HG03025 (cell line): ENCODE data around the gene HERC3.

ENCODE experiments used
- ATAC-seq: cut with Tn5 transposase; IDR thresholded peaks from one replicate; pipeline ENCODE4 v1.9.1; 2021; ENCODE audit warnings: mild to moderate bottlenecking, moderate library complexity; ENCODE audit not compliant: unreplicated experiment, low FRiP score

HERC3 gene

DNA sequence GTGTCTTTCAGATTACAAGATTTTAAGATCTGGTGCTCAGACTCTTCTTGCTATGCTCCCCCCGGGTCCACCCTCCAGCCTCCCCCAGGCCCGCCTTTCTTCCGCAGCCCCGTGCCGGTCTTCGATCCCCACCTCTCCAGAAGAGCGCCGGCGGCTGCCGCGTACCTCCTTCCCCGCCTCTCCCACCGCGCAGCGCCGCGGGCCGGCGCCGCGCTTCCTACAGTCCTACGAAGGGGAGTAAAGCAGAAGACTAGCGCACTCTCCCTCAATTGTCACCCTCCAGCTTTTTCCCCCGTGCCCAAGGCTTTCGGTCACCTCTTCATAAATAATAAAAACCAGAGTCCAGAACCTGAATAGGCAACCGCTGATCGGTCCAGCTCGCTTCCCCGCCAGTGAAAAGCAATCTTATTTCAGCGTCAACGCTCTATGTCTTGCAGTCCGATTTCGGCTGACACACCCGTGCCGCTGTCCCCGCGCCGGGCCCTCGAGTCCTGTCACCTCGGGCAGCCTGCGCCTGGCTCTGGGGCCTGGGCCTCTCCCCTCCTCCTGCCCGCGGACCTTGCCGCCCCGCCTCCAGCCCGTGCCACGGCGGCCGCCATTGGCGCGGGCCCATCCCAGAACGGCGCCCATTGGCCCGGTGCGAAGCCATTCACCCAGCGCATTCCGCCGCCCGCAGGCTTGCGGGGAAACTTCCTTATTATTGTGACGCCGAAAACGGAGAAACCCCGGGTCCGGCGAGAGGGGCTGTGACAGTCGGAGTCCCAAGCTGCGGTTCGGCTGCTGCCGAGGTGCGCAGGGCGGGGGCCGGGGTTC lies at the start of gene HERC3:
TSS of gene HERC3 (plus strand) at position 694 of the 813 bp plus-strand sequence. CDS start 13,344 bp downstream, outside the sequence.
- ATAC-seq = peak; percentile 99

DNA sequence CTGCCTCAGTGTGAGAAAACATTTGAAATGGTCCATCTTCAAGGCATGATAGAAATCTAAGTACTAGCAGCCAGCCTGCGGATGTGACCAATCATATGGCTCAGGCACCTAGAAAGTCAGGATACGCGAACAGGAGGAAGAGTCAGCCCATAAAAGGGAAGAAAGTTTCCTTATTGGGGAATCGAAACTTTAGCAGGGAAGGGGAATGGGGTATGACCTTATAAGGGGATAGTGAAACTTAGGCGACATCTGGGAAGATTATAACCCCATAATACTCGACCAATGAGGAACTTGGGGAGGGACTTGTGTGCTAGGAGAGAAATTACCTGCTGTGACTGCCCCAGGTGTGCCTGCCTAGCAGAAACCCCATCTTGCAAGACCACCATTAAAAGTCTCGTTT lies 42.5 kb upstream of the HERC3 start:
- no peak for ATAC-seq

DNA sequence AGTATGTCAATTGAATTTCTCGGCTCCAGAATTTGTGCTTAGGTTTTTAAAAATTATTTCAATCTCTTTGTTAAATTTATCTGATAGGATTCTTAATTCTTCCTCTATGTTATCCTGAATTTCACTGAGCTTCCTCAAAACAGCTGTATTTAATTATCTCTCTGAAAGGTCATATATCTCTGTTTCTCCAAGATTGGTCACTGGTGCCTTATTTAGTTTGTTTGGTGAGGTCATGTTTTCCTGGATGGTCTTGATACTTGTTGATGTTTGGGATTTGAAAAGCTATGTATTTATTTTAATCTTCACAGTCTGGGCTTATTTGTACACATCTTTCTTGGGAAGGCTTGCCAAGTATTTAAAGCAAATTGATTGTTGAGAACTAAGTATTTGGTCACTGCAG lies 24.7 kb upstream of the HERC3 start:
- no peak for ATAC-seq

DNA sequence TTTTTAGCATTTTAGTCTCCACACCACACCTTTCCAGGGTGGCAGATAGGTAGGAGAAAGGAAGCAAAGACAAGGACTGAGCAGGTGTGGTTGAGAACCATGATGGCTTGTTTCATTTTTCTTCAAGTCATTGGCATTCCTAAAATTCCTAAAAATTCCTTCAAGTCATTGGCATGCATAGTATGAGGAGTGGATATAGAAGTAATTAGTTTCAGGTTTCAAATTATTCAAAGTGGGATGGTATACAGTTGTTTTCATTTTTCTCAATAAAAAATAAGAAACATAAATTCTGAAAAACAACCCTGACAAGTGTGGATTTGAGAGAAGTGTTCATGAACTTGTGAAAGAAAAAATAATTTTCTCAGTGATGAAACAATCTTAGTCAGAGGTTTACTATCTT lies 22.3 kb upstream of the HERC3 start:
- no peak for ATAC-seq

GRCh38 chr4:88573276-88573980 lies 18.9 kb upstream of the HERC3 start:
- no peak for ATAC-seq

GRCh38 chr4:88573995-88574394 lies 18.3 kb upstream of the HERC3 start:
- no peak for ATAC-seq

DNA sequence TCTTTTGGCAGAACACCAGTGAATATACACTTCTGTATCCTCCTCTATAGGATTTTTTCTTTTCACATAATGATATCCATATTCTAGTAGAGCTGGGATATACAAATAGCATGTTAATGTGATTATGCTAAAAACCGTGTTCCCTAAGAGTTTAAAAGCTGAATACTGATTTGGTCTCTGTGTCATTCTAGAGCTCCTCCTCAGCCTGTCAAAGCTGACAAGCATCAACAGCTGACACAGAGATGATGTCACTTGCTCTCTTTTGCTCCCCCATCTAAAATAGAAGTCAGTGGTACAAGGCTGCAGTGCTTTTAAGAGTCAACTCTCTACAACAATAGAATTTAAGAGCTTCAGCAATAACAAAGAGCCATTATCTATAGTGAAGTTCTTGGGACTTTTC lies 17.1 kb upstream of the HERC3 start:
- ATAC-seq = no peak

DNA sequence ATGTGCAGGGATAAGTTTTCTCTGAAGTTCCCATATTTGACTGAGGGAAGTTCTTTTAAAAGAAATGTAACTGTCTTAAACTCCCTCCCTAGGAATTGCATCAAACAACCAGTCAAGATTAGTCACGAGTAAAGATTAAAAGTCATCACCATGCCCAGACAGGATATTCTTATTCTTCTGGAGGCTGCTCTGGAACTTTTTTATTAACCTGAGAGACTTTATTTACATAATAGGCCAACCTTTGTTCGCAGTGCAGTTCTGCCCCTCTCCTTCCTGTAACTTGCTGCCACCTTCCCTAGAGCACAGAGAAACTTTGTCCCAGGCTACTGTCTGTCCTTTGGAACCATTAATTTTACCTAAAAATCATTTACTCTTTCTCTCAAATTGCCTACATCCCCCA lies 9.8 kb upstream of the HERC3 start:
- no peak for ATAC-seq

DNA sequence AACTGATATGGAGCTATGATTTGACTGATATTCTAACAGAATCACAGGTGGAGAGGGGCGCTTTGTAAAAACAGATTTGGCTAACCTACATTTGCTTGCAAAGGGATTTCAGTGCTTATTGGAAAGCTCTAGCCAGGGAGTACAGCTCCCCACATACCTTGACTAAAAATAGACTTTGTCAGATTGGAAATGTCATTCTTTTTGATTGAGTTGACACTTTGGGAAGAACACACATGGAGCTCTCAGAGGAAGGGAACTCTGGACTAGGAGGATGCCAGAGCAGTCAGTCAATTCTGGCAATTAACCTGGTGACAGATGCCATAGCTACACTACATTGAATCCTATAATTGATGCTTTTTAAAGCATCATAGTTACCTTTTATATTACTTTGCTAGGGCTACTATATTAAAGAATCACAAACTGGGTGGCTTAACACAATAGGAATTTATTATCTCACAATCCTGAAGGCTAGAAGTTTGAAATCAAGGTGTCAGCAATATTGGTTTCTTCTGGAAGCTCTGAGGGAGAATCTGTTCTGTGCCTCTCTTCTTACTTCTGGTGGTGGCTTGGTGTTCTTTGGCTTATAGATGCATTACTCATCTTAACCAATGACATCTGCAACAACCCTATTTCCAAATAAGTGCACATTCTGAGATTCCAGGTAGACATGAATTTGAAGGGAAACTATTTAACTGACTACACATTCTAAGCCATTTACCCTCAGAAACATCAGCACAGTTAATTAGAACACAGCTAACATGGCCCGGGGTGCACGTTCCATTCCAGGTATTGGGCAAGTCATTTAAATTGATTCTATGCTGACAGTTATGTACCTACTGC lies 8.4 kb upstream of the HERC3 start:
- no peak for ATAC-seq

DNA sequence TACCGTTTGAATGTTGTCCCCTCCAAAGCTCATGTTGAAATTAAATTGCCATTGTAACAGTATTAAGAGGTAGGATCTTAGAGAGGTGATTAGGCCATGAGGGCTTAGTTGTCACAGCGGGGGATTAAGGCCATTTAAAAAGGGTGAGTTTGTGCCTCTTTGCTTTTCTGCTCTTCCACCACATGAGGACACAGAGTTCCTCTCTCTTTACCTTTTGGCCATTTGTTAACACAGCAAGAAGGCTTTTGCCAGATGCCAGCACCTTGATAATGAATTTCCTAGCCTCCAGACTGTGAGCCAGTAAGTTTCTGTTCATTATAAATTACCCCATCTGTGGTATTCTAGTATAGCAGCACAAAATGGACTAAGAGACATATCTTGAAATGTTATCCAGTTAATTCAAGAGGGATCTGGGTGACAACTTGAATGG lies 7.8 kb upstream of the HERC3 start:
- no peak for ATAC-seq

DNA sequence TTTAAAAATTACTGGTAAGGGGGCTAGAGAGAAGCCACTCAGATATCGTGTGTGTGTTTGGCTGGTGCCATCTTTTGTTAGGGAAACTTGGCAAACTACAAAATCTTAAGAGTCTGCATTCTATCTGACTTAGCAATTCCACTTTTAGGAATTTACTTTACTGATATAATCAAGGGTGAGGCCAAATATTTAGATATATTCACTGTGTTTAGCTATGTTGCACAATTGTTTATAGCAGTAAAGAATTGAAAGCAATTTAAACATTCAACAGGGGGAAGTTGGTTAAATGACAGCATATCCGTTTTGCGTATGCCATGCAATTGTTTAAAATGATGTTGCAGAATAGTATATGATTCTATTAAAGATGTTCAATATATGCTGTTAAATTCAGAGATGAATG lies 6.4 kb upstream of the HERC3 start:
- ATAC-seq = no peak

DNA sequence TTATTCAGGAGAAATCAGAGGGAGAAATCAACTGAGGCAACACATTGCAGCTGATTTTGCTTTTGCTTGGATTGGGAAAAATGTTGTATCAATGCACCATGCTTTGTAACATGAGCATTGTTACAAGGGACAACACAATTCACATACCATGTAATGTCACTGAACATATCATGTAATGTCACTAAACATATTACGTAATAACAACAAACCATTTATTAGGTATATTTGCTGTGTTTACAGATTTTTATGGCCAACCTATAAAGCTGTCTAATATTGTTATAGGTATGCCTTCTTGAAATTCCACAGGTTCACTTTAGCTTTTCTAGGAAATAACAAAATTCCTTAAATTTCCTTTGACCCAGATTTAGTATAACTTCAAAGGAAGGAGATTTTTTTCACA lies 5.0 kb upstream of the HERC3 start:
- no peak for ATAC-seq

GRCh38 chr4:88592600-88593448 lies 544 bp downstream of the HERC3 start:
- ATAC-seq = peak; percentile 77

DNA sequence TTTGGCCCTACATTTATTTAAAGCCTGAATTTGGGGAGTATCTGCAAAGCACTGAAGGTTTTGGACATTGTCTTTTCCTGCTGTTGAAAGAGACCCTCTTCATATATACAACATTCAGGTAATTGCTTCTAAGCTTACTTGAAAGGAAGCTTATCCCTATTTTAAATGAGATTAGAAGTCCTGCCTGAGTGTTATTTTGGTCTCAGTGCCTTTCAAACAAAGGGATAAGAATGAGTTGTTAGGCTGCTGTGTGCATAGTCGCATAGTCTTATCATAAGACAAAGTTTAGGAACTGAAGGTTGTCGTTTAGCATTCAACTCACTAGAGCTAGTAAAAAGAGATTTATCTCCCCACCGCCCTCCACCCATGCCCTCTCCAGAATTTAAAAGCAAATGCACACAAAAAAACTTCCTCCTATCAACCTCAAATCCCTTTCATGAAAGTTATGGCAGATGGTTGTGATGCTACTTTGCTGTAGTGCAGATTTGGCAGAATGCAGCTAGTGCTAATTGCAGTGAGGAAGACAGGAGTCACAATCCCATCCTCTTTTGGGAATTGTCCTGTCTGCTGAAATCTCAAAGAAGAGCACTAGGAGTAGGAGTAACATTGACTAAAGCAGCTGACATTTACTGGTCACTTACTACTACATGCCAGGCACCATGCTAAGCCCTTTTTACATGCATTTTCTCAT lies 5.8 kb downstream of the HERC3 start:
- ATAC-seq = no peak

DNA sequence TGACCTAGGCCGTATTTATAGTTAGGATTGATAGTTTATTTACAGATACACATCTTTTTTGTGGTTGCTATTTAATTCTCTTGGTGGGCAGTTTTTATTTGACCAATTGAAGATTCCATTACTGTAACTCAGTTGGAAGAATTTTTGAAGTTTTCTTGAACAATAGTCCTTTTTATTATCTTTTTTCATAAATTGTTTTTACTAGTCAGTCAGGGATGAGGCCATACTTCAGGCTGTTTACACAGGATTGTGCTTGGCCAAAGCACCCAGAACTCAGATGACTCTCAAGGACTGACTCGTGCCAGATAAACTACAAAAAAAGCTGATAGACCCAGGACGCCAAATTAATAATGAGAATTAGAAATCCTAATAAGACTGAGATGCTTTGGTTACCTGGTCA lies 7.0 kb downstream of the HERC3 start:
- ATAC-seq = no peak

DNA sequence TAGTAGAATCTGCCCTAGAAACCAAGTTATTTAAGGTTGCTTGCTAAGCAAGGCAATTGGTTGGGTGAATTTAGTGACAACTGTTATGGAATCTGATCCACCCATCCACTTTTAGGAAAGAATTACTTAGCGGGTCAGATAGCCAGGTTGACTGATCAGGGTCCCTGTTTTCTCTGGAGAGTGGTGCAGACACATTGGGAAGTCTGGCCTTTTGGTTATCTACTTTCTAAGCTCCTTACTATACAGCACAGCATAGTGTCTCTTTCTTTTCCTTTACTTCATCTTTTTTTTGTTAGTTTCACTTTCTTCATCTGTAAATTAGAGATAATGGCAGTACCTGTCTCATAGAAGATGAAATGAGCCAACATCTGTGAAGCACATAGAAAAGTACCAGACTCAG lies 7.4 kb downstream of the HERC3 start:
- no peak for ATAC-seq

- no peak for ATAC-seq
Observed at GRCh38 chr4:88600176-88600838, 8.0 kb downstream of the HERC3 start.

GRCh38 chr4:88604978-88605678 lies 12.8 kb downstream of the HERC3 start:
- ATAC-seq = no peak
